Spinal cord (tissue), 10 donors: Measurements from ENCODE around the gene SOX18. TPM values are rescaled to one million over a fixed set of nuclear protein-coding genes. Genes with fewer than 3 reads are reported as not detected.

ENCODE experiments used
- DNase-seq, 6 donors: peaks; one replicate each; pipeline versions ENCODE4 v3.0.0 to v3.0.0-alpha.2; 2013 to 2015; ENCODE audit warnings: low spot score in 6 of 6, low read depth in 4 of 6
- H3K27ac ChIP-seq: one replicate; pipeline ENCODE4 v1.5.1; 2013; ENCODE audit warnings: low read depth, low read length, control low read depth
- H3K27me3 ChIP-seq: one replicate; pipeline ENCODE4 v1.6.1; 2013; ENCODE audit warnings: low read length; ENCODE audit not compliant: control insufficient read depth, insufficient read depth
- H3K36me3 ChIP-seq: one replicate; pipeline ENCODE4 v1.6.1; 2013; ENCODE audit warnings: low read length; ENCODE audit not compliant: control insufficient read depth, insufficient read depth
- H3K4me1 ChIP-seq: one replicate; pipeline ENCODE4 v1.6.1; 2013; ENCODE audit warnings: low read length; ENCODE audit not compliant: control insufficient read depth, insufficient read depth
- H3K4me3 ChIP-seq: one replicate; pipeline ENCODE4 v1.5.1; 2013; ENCODE audit warnings: low read depth, low read length, control low read depth
- H3K9me3 ChIP-seq: one replicate; pipeline ENCODE4 v1.6.1; 2013; ENCODE audit warnings: low read length; ENCODE audit not compliant: control insufficient read depth, insufficient read depth
- WGBS: methylation state at CpG from one replicate; pipeline ENCODE4 v1.1.5; 2013; ENCODE audit warnings: missing lambda C conversion rate; ENCODE audit not compliant: insufficient coverage; 5-methylcytosine and 5-hydroxymethylcytosine counted together
- polyA plus RNA-seq, 2 donors: library from polyadenylated mRNA; unstranded; fragments of 120-200 nt; gene quantifications; one replicate each; pipeline ENCODE4 v1.2.1, GENCODE V29; 2013; ENCODE audit not compliant: insufficient read length in 2 of 2
- total RNA-seq, 2 donors: library from RNA; depleted of rRNA in 1 of 2; stranded (reverse); fragments of 120-200 nt in 1 of 2; fragments of >200 nt in 1 of 2; gene quantifications; one replicate each; pipeline versions ENCODE4 v1.2.3 to v1.2.4, GENCODE V29; 2013 to 2014
- donor health status: healthy.

The SOX18 gene
- total and polyA plus RNA-seq, 4 donors = 2.4 to 12.3 (median 5.8) TPM

DNA sequence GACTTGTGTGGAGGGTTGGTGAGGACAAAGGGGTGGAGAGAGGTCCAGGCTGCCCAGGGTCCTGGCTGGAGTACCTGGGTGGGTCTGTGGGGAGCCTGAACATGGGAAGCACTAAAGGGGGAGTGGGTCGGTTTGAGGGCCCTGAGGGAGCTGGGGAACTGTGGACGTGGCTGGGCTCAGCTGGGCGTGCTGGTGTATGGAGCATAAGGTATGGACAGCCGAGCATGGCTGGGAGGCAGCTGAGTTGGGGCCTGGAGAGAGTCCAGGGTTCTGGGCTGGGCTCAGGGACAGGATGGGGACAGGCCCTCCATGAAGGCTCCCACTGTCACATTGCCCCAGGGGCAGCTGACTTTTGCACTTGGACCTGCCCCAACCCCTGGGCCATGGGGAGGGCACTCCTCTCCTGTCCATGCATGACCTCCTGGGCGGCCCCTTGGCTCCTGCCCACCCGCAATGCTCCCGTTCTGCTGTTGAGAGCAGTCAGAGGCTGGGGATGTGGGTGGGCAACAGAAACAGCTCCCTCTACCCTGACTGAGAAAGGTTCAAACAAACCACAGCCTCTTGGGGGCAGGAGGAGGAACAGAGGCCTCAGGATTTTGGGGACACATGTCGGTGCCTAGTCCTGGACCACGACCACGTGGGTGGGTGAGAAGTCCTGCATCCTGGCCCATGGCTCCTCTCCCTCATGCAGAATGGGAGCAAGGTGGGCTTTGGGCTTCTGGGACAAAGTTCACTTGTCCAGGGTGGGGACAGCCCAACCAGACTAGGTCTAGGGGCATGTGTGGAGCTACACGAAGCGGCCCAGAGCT lies 9.0 kb downstream of the SOX18 start:
- Histone ChIP-seq H3K4me3 (no peak overlapping the region), H3K27ac (no peak overlapping the region), H3K36me3 (peaks cover 16% of the 10 kb centered on the region), H3K27me3 (peaks cover 84% of the 10 kb centered on the region), H3K4me1 (peaks cover 49% of the 10 kb centered on the region), H3K9me3 (no peaks in the 10 kb centered on the region)
- WGBS = 68% methylated on average over 9 of the region's 12 CpGs
- no peak for DNase-seq

DNA sequence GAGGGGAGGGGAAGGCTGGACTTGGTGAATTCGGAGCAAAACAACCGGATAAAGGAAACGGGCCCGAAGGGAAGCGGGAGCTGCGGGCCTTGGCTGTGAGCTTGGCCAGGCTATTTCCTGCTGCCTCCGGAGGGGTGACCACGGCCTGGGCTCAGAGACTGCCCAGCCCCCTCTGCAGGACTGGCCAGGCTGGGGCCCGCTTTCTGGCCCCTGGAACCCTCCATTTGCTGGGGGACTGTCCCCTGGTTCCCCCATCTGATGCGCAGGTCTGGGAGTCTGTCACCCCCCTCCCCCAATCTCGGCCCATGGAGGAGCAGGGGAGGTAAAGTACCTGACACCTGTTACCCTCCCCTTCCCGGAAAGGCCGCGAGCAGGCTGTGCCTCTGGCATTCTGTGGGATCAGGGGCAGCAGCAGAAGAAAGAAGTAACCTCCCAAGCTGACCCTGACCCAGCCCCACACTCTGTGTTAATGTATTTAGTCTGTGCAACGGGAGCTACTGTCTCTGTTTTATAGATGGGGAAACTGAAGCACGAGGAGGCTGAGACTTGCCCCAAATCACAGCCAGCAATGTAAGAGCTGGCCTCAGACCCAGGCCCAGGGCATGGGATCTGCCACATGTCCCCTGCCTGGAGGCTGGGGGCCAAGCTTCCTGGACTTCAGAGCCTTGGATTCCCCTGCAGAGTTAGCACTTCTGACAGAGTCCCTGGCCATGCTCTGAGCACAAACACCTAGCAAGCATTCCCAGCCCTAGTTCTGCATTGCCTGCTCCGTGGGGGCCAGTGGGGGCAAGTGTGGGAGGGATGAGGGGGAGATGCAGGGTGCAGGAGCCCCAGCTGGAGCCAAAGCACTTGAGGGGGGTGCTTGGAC lies 9.9 kb downstream of the SOX18 start:
- Histone ChIP-seq H3K36me3 (peaks cover 25% of the 10 kb centered on the region), H3K4me3 (no peak overlapping the region), H3K27me3 (peaks cover 75% of the 10 kb centered on the region), H3K4me1 (peaks cover 46% of the 10 kb centered on the region), H3K27ac (no peak overlapping the region), H3K9me3 (no peaks in the 10 kb centered on the region)
- WGBS = 8% methylated on average over 12 of the region's 17 CpGs
- DNase-seq = no peak

DNA sequence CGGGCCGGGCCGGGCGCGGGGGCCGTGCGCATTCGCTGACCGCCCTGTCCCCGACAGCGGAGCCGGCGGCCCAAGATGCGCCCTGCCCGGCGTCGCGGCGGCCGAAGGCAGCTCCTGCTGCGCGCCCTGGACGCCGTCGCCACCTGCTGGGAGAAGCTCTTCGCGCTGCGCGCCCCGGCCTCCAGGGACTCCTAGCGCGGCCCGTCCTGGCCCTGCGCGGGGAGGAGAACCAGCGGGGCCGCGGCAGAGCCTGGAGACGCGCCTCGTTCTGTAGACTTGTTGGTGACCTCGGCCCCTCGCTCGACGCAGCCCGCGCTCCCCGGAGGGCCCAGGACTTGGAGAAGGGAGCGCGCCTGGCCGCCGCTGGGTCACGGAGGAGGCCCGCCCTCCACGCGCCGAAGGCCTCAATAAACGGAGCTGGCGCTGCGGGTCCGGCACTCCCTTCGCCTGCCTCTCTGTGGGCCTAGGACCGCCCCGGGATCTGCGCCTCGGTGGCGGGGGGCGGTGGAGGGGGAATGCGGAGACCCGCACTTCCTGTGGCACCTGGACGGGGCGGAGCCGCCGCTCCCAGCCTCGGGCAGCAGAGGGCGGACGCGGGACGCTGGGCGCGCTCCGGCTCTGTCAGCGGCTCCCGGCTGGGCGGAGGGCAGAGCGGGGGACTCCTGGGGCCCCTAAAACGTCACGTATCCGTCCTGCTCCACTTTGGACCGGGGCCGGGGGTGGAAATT lies 10.7 kb downstream of the SOX18 start:
- H3K4me3 ChIP-seq = peak overlapping the region; percentile 18
- H3K9me3 ChIP-seq = no peaks in the 10 kb centered on the region
- WGBS = under 1% methylated on average over 91 of the region's 91 CpGs
- peaks cover 33% of the 10 kb centered on the region for H3K36me3 ChIP-seq
- no peak overlapping the region for H3K27ac ChIP-seq
- peaks cover 46% of the 10 kb centered on the region for H3K4me1 ChIP-seq
- H3K27me3 ChIP-seq = peaks cover 67% of the 10 kb centered on the region
- peak in 2 of 6 donors; percentile 59 to 72 for DNase-seq

DNA sequence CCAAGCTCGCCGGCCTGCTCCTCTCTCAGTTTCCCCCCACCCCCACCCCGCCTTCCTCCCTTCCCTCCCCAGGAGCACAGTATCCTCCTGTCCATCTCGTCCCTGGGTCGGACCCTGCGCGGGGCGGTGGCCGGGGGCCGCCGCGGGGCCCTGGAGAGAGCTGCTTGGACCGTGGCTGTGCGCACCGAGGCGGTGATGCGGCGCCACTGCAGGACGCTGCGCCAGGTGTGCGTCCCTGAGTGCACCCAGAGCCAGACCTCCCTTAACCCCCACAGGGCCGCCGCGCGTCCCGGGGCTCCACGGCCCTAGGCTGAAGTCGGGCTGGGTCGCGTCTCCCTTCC lies 11.2 kb downstream of the SOX18 start:
- no peaks in the 10 kb centered on the region for H3K9me3 ChIP-seq
- peaks cover 62% of the 10 kb centered on the region for H3K27me3 ChIP-seq
- H3K4me3 ChIP-seq = no peak overlapping the region
- peaks cover 46% of the 10 kb centered on the region for H3K4me1 ChIP-seq
- H3K27ac ChIP-seq = no peak overlapping the region
- WGBS = under 1% methylated on average over 27 of the region's 30 CpGs
- no peak for DNase-seq
- peaks cover 38% of the 10 kb centered on the region for H3K36me3 ChIP-seq

DNA sequence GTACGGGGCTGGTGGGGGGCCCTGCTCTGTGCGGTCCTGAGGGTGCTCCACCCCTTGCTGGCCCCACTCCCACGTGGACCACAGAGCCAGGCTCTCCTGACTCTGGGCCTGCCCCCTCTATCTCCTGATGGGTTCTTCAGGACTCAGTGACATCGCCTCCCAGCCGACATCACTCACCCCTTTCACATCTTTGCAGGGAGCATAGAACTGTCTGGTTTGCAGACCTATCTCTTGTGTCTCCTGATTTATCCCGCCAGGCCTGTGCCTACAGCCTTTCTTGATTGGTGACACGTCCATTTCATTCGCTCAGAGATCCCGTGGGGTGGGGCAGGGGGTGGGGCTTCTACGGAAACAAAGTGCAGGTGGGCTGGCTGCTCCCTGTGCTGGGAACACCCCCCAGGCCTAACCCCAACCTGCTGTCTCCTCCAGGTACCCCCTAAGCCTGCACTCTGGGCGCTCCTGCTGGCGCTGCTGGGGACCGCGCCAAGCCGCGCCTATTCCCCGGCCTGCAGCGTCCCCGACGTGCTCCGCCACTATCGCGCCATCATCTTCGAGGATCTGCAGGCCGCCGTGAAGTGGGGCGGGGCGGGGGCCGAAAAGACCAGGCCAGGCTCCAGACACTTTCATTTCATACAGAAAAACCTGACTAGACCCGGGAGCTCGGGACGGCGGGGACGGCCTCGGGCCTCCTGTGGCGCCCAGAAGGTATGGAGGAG lies 11.8 kb downstream of the SOX18 start:
- peaks cover 46% of the 10 kb centered on the region for H3K4me1 ChIP-seq
- H3K27ac ChIP-seq = no peak overlapping the region
- WGBS = 8% methylated on average over 33 of the region's 36 CpGs
- peaks cover 60% of the 10 kb centered on the region for H3K27me3 ChIP-seq
- no peak for DNase-seq
- peaks cover 43% of the 10 kb centered on the region for H3K36me3 ChIP-seq
- no peak overlapping the region for H3K4me3 ChIP-seq
- no peaks in the 10 kb centered on the region for H3K9me3 ChIP-seq

DNA sequence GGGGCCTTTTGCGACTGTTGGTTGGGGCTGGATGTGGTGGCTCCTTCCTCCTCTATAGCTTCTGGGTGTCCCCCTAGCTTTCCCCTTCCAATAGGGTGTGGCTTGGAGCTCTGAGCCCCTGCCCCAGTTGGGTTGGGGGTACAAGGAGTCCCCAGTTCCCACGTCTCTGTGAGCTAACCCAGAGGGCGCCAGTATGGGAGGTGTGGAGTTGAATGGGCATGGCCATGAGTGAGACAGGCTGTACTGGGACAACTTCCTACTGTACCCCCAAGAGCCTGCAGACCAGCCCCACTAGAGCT lies 12.3 kb downstream of the SOX18 start:
- Histone ChIP-seq H3K27ac (no peak overlapping the region), H3K4me1 (peaks cover 42% of the 10 kb centered on the region), H3K36me3 (peaks cover 49% of the 10 kb centered on the region), H3K9me3 (no peaks in the 10 kb centered on the region), H3K27me3 (peaks cover 56% of the 10 kb centered on the region), H3K4me3 (no peak overlapping the region)
- DNase-seq = no peak
- WGBS = 90% methylated on average over 2 of the region's 3 CpGs

DNA sequence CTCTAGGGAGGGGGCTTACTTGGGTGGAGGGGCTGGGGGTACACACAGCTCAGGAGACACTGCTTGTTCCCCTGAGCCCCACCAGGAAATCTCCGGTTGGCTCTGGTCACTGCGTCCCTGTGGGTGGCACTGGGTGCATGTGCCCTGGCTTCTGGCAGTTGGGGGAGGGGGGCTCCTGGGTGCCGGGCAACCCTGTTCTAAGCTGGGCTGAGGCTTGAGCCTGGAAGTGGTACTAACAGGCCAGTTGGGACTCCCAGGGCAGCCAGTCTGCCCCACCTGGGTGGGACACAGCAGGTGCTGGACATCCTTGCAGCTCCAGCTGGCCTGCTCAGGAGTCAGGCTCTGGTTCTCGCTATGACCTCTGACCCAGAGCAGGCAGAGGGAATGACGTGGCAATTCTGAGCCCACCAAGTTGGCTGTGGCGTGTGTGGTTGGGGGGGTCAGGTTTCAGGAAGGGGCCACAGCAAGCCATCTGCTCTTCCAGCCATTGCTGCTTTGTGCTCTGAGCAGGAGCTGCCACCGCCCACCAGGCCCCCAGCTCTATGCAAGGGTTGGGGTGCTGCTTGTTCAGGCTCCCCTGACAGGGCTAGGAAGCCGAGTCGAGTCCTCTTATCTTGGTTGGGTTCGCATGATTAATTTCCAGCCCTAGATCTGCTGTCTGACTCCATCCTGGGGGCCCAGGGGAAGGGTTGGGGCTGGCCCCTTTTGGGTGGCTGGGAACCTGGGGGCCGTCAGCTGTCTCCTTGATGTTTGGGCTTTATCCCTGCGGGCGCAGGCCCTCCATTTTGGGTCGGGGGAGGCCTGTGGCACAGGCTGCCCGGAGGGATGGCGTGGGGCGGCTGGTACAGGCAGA lies 12.9 kb downstream of the SOX18 start:
- WGBS = 62% methylated on average over 14 of the region's 17 CpGs
- no peak overlapping the region for H3K4me3 ChIP-seq
- H3K4me1 ChIP-seq = peaks cover 37% of the 10 kb centered on the region
- no peak for DNase-seq
- H3K36me3 ChIP-seq = peaks cover 54% of the 10 kb centered on the region
- H3K9me3 ChIP-seq = no peaks in the 10 kb centered on the region
- H3K27ac ChIP-seq = no peak overlapping the region
- peaks cover 50% of the 10 kb centered on the region for H3K27me3 ChIP-seq

DNA sequence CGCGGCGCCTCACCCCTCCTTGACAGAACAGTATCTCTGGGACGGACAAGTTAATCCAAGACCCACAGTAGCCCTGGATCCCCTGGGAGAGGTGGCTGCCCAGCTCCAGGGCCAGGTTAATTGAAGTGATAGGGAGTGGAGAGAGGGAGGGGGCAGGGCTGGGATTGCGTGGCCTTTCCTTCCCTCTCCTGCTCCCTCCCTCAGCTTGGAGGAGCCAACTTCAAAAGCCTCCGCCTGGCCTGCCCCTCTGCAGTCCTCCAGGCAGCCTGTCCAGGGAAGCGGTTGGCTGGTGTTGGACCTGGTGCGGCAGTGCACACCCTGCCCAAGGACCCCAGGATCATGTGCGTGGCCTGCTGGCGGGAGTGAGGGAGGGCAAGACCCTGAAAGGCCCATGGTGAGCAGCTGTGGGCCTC lies 13.5 kb downstream of the SOX18 start, which contains the start of gene C20orf204:
Gene C20orf204, plus strand, starts transcription at position 250 of the 413 bp plus-strand sequence. Its CDS starts 142 bp downstream, at position 392.
- Histone ChIP-seq H3K4me3 (no peak within 1 kb of the TSS), H3K36me3 (peaks cover 61% of the 10 kb centered on the region), H3K27ac (no peak within 1 kb of the TSS), H3K9me3 (no peaks in the 10 kb centered on the region), H3K4me1 (peaks cover 36% of the 10 kb centered on the region), H3K27me3 (peaks cover 44% of the 10 kb centered on the region)
- 77% methylated on average over 8 of the region's 10 CpGs for WGBS
- DNase-seq = no peak
